ENCODE data around the gene PZP. TPM values are rescaled to one million over a fixed set of nuclear protein-coding genes. Genes with fewer than 3 reads are reported as not detected.

PZP gene
- total and polyA plus RNA-seq, 10 of the 15 experiments (the other 5 are each of a cell fraction or from before 2014, with no cell fraction given), result not detected

GRCh38 chr12:9101018-9101687 is 107.0 kb downstream of the PZP start:
- 28% methylated on average over 8 of the region's 8 CpGs for WGBS (ENCODE audit: insufficient coverage, insufficient replicate concordance, low lambda C conversion rate, missing lambda C conversion rate)
- ChIA-PET RAD21 (ENCODE audit: unreplicated experiment) (interaction anchor here (0.6 kb wide), 1 partner anchor 344 kb away, joined by 6 read pairs; no protein-coding TSS in a partner anchor), POLR2A (no interaction called here), CTCF (no interaction called here), SMC1A (ENCODE audit: uncharacterized antibody, unreplicated experiment) (interaction anchor here (1.2 kb wide), 2 partner anchors 10 to 12 kb away, joined by 3 to 4 read pairs; no protein-coding TSS in a partner anchor)
- no peak overlapping the region for H3K4me2 ChIP-seq (ENCODE audit: control insufficient read depth, insufficient read depth)
- no peaks in the 10 kb centered on the region for H3K9me3 ChIP-seq (replicated peaks; ENCODE audit: control insufficient read depth, insufficient read depth, low read length)
- DNase-seq (ENCODE audit: low read depth, low spot score) (no peak), FAIRE-seq (no peak), ATAC-seq (no peak)
- H3K27ac ChIP-seq (ENCODE audit: control insufficient read depth, insufficient read depth), result no peak overlapping the region
- in situ Hi-C loops (cut with MboI) (no loop called here), intact Hi-C loops (cut with micrococcal nuclease; ENCODE audit: unreplicated experiment) (no loop called here)
- no peak for TF ChIP-seq MXI1 (IDR thresholded peaks at IDR 0.05; ENCODE audit: low read depth, low read length)
- no peak for TF ChIP-seq CBFB (IDR thresholded peaks at IDR 0.05; ENCODE audit: low read depth)
- TF ChIP-seq IRF4 (IDR thresholded peaks at IDR 0.05; ENCODE audit: low read depth, low read length), result no peak
- TF ChIP-seq YY1 (IDR thresholded peaks at IDR 0.05; ENCODE audit: low read depth, low read length), result no peak
- TF ChIP-seq RBBP5 (conservative IDR thresholded peaks at IDR 0.05), result no peak
- no peak for TF ChIP-seq TAF1 (IDR thresholded peaks at IDR 0.05; ENCODE audit: borderline replicate concordance, low read depth, low read length)
- no peak for TF ChIP-seq BCLAF1 (IDR thresholded peaks at IDR 0.05)
- no peak for TF ChIP-seq CBX5 (IDR thresholded peaks at IDR 0.05; ENCODE audit: low read depth)
- no peak for TF ChIP-seq YBX1 (IDR thresholded peaks at IDR 0.05)
- no peak for TF ChIP-seq RELA (IDR thresholded peaks at IDR 0.05; ENCODE audit: borderline replicate concordance, partially characterized antibody)
- no peak for TF ChIP-seq SREBF1 (IDR thresholded peaks at IDR 0.05; ENCODE audit: low read length)
- no peak for TF ChIP-seq SP1 (IDR thresholded peaks at IDR 0.05; ENCODE audit: low read depth, low read length)
- TF ChIP-seq KAT2A (conservative IDR thresholded peaks at IDR 0.05; ENCODE audit: control insufficient read depth, low read depth, low read length), result no peak
- TF ChIP-seq SMARCA5 (IDR thresholded peaks at IDR 0.05), result no peak
- no peak for TF ChIP-seq BCL11A (IDR thresholded peaks at IDR 0.05; ENCODE audit: low read depth, low read length)
- TF ChIP-seq TCF12 (IDR thresholded peaks at IDR 0.05; ENCODE audit: low read depth, low read length), result no peak
- no peak for TF ChIP-seq ZNF207 (IDR thresholded peaks at IDR 0.05; ENCODE audit: borderline replicate concordance)
- H3K27me3 ChIP-seq (replicated peaks in 1 of 2; ENCODE audit: control insufficient read depth in 2 of 2, insufficient read depth in 2 of 2, low read length in 1 of 2), result no peaks in the 10 kb centered on the region; a peak in 1 of 4 replicates
- H3K36me3 ChIP-seq (ENCODE audit: control insufficient read depth in 2 of 2, insufficient read depth in 2 of 2, low read length in 1 of 2), result no peaks in the 10 kb centered on the region
- no peak overlapping the region for H2AFZ ChIP-seq (ENCODE audit: control insufficient read depth, low read depth, low read length)
- no peak overlapping the region for H3K9ac ChIP-seq (ENCODE audit: control insufficient read depth, insufficient read depth, low read length)
- no peaks in the 10 kb centered on the region for H4K20me1 ChIP-seq (ENCODE audit: control insufficient read depth, insufficient read depth)
- H3K4me1 ChIP-seq (ENCODE audit: control insufficient read depth, insufficient read depth, low read length), result no peaks in the 10 kb centered on the region
- H3K4me3 ChIP-seq, result no peak overlapping the region
- no TSS peak for BruUV-seq (replicated peaks)
- H3K79me2 ChIP-seq (ENCODE audit: control insufficient read depth, insufficient read depth, low read length), result no peaks in the 10 kb centered on the region
